ENCODE data around the gene UBE2Z. TPM values are rescaled to one million over a fixed set of nuclear protein-coding genes. Genes with fewer than 3 reads are reported as not detected.
A peak's percentile ranks its signal among the peaks of the same experiment; 100 is the strongest.

UBE2Z gene
- total RNA-seq (2014; rRNA removed; shearing (Covaris generic)) (44.7 and 52.3 TPM in 2 replicates), total RNA-seq (2022) (81.1 and 81.2 TPM in 2 replicates), Bru-seq, nascent RNA (percentile 90 among the genes with signal in this experiment), BruChase-seq, experiment 1, labeled RNA remaining after a 6-hour chase (percentile 90 among the genes with signal in this experiment), BruChase-seq, experiment 2, labeled RNA remaining after a 2-hour chase (percentile 94 among the genes with signal in this experiment)
- long read RNA-seq, full-length matches to known transcripts, result 76 of 99 reads
- long read RNA-seq, partial matches to known transcripts, result 1 of 99 reads
- long read RNA-seq, other reads (novel, unspliced or antisense), result 22 of 99 reads

DNA sequence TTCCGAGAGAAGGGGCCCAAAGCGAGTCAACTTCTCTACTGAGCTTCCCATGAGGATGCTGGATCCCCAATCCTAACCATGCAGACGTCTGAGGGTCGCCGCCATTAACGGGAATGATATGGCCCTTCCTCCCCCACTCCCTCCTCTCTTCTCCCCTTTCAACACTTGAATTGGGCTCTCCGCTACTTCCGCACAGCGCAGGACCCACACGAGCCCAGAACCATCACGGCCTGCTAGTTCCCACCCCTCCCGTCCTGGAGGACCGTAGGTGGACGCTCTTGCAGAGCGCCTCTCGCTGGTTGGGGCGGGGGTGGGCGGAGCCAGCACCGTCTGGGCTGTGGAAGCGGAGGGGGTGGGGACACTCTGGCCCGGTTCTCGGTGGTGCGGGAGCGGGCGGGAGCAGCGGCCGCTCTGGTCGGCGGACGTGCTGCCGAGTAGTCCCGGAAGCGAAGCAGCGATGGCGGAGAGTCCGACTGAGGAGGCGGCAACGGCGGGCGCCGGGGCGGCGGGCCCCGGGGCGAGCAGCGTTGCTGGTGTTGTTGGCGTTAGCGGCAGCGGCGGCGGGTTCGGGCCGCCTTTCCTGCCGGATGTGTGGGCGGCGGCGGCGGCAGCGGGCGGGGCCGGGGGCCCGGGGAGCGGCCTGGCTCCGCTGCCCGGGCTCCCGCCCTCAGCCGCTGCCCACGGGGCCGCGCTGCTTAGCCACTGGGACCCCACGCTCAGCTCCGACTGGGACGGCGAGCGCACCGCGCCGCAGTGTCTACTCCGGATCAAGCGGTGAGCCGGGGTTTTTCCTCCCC, at the start of gene UBE2Z:
UBE2Z (plus strand) TSS at position 361 of the 797 bp plus-strand sequence; CDS start at position 458, 97 bp downstream.
- TF ChIP-seq EZH2phosphoT487 (IDR thresholded peaks at IDR 0.05; ENCODE audit: borderline replicate concordance, low read depth, low read length), result no peak
- TF ChIP-seq, protein P1, sequence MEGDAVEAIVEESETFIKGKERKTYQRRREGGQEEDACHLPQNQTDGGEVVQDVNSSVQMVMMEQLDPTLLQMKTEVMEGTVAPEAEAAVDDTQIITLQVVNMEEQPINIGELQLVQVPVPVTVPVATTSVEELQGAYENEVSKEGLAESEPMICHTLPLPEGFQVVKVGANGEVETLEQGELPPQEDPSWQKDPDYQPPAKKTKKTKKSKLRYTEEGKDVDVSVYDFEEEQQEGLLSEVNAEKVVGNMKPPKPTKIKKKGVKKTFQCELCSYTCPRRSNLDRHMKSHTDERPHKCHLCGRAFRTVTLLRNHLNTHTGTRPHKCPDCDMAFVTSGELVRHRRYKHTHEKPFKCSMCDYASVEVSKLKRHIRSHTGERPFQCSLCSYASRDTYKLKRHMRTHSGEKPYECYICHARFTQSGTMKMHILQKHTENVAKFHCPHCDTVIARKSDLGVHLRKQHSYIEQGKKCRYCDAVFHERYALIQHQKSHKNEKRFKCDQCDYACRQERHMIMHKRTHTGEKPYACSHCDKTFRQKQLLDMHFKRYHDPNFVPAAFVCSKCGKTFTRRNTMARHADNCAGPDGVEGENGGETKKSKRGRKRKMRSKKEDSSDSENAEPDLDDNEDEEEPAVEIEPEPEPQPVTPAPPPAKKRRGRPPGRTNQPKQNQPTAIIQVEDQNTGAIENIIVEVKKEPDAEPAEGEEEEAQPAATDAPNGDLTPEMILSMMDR (conservative IDR thresholded peaks at IDR 0.05; ENCODE audit: low read length), result peak; percentile 62
- DNase-seq (ENCODE audit: low spot score), result peak; percentile 95
- ChIA-PET POLR2A (interaction anchor here (0.6 to 1.3 kb wide), 4 partner anchors 11 to 92 kb away, joined by 3 to 7 read pairs (median 4); partner anchors contain the start of gene ATP5MC1), CTCF (ENCODE audit: unreplicated experiment) (no interaction called here)
- Histone ChIP-seq H3K4me1 (ENCODE audit: insufficient read depth, low read length, poor library complexity, severe bottlenecking) (peaks cover 22% of the 10 kb centered on the region), H3K9me3 (ENCODE audit: low read length) (no peaks in the 10 kb centered on the region), H2AFZ (ENCODE audit: low read length) (peak within 1 kb of the TSS; percentile 80), H4K20me1 (ENCODE audit: insufficient read depth, low read length) (peaks cover 26% of the 10 kb centered on the region), H3K36me3 (ENCODE audit: insufficient read depth, low read length) (peaks cover 36% of the 10 kb centered on the region), H3K27ac (ENCODE audit: low read depth, low read length, poor library complexity, severe bottlenecking) (peak within 1 kb of the TSS; percentile 76), H3K4me3 (ENCODE audit: low read depth, low read length, poor library complexity, severe bottlenecking) (peak within 1 kb of the TSS; percentile 99), H3K9me2 (ENCODE audit: insufficient read depth, low read length) (no peaks in the 10 kb centered on the region), H3K79me2 (ENCODE audit: insufficient read depth, low read depth, low read length) (peaks cover 54% of the 10 kb centered on the region), H3K4me2 (ENCODE audit: low read length) (peak within 1 kb of the TSS; percentile 97)
- no TSS peak for BruUV-seq (replicated peaks)
- intact Hi-C loops (cut with micrococcal nuclease; ENCODE audit: unreplicated experiment), result loop anchor here (1.0 to 2.0 kb wide), 2 partner anchors 16 to 91 kb away; partner anchors contain the start of gene ATP5MC1

DNA sequence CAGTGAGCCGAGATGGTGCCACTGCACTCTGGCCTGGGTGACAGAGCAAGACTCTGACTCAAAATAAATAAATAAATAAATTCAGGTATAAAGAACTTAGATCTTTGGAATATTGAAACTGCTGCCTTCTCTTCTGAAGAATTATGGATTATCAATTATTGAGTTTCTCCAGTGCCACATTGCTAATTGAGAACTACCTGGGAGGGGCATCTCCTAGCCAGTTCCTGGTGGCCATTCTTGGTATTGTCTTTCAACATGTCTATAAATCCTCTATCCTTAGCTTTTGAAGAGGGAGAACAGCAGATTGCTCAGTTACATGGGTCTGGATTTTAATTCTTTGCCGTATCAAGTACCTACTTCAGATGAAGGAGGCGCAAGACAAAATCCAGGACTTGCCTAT, 48.2 kb upstream of the UBE2Z start:
- Histone ChIP-seq H3K4me3 (ENCODE audit: low read depth, low read length, poor library complexity, severe bottlenecking) (no peak overlapping the region), H3K79me2 (ENCODE audit: insufficient read depth, low read depth, low read length) (no peaks in the 10 kb centered on the region), H4K20me1 (ENCODE audit: insufficient read depth, low read length) (no peaks in the 10 kb centered on the region), H3K9me3 (ENCODE audit: low read length) (no peaks in the 10 kb centered on the region), H3K9me2 (ENCODE audit: insufficient read depth, low read length) (no peaks in the 10 kb centered on the region), H3K27ac (ENCODE audit: low read depth, low read length, poor library complexity, severe bottlenecking) (no peak overlapping the region), H3K4me2 (ENCODE audit: low read length) (no peak overlapping the region), H3K4me1 (ENCODE audit: insufficient read depth, low read length, poor library complexity, severe bottlenecking) (no peaks in the 10 kb centered on the region), H2AFZ (ENCODE audit: low read length) (no peak overlapping the region), H3K36me3 (ENCODE audit: insufficient read depth, low read length) (no peaks in the 10 kb centered on the region; the same call in 1 of the 2 replicates)
- CTCF ChIA-PET (ENCODE audit: unreplicated experiment), result no interaction called here
- BruUV-seq (replicated peaks), result no TSS peak
- POLR2A ChIA-PET, result interaction anchor here (0.9 kb wide), 1 partner anchor 8 kb away, joined by 3 read pairs; no protein-coding TSS in a partner anchor
- no peak for DNase-seq (ENCODE audit: low spot score)
- TF ChIP-seq EZH2phosphoT487 (IDR thresholded peaks at IDR 0.05; ENCODE audit: borderline replicate concordance, low read depth, low read length), result no peak
- TF ChIP-seq, protein P1 (conservative IDR thresholded peaks at IDR 0.05; ENCODE audit: low read length), result no peak; the same call in 1 of the 2 replicates
- intact Hi-C loops (cut with micrococcal nuclease; ENCODE audit: unreplicated experiment), result no loop called here
